Stimulated activated CD4-positive, alpha-beta T cell treated with anti-CD3 and anti-CD28 coated beads, TNF-alpha, amount 100 ng/mL, for 1 hour (primary cell): ENCODE data around the gene SOHLH1.

Source experiments
- DNase-seq, 3 donors: peaks; one replicate each; pipeline ENCODE4 v3.0.0-alpha.2; 2020; ENCODE audit warnings: low read depth in 3 of 3, low spot score in 1 of 3

Gene SOHLH1

GRCh38 chr9:135661816-135662560 lies 37.3 kb downstream of the SOHLH1 start:
- no peak for DNase-seq

- DNase-seq: no peak
Observed at GRCh38 chr9:135660407-135660806, 38.9 kb downstream of the SOHLH1 start.

- no peak for DNase-seq
Observed at GRCh38 chr9:135659252-135659651, 40.0 kb downstream of the SOHLH1 start.

- no peak for DNase-seq
Observed at GRCh38 chr9:135657416-135657815, 41.9 kb downstream of the SOHLH1 start.

GRCh38 chr9:135655317-135655716 lies 44.0 kb downstream of the SOHLH1 start:
- no peak for DNase-seq

- no peak for DNase-seq
Observed at GRCh38 chr9:135650408-135650807, 48.9 kb downstream of the SOHLH1 start.

GRCh38 chr9:135649508-135649907 lies 49.8 kb downstream of the SOHLH1 start:
- DNase-seq: no peak

GRCh38 chr9:135648494-135649410 lies 50.5 kb downstream of the SOHLH1 start:
- DNase-seq: no peak

- no peak for DNase-seq
Observed at GRCh38 chr9:135647884-135648283, 51.4 kb downstream of the SOHLH1 start.

- DNase-seq: no peak
Observed at GRCh38 chr9:135644631-135645218, 54.6 kb downstream of the SOHLH1 start.
